ENCODE measurements around the gene ZNF177.
"Not testable (repeated sequence)": the region's sequence is repeated elsewhere in the genome, so short reads cannot be mapped to it uniquely, and the experiment has no call there.

ZNF177 gene

DNA sequence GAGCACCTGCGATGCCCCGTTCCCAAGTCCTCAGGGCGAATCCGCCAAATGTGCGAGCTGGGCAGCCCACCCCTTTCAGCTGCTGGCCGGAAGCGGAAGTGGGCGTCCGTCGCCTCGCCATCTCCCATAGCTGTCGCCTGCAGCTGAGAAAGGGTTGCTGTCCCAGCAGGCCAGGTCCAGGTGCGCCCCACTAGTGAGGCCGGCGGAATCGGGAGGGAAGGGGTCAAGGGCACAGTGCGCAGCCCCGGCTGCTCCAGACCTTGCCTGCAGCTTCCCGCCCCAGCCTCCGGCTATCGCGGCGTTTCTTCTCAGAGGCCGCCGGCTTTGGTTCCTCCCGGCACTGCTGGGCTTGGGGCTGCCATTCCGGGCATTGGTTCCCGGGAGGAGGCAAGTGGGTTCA, at the start of gene ZNF177:
ZNF177 (plus strand) TSS at position 109 of the 400 bp plus-strand sequence. CDS start 15,299 bp downstream, outside the sequence.
- DNase-seq (ENCODE audit: low spot score) = no peak

DNA sequence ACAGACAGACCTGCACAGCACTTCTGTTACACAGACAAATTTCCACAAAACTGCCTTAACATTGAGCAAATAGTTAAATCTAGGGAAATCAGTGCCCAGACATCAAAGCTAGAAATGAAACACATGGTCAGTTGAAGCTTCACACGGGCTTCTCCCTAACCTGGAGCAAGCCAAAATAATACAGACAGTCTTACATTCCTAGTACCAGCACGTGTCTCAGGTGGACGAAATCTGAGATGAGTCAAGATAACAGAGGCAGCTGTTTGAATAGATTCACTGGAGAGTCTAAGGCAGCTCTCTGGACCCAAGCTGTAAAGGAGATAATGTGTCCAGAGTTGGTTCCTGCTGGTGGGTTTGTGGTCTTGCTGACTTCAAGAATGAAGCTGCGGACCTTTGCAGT, 49.1 kb upstream of the ZNF177 start:
- DNase-seq (ENCODE audit: low spot score) = no peak

DNA sequence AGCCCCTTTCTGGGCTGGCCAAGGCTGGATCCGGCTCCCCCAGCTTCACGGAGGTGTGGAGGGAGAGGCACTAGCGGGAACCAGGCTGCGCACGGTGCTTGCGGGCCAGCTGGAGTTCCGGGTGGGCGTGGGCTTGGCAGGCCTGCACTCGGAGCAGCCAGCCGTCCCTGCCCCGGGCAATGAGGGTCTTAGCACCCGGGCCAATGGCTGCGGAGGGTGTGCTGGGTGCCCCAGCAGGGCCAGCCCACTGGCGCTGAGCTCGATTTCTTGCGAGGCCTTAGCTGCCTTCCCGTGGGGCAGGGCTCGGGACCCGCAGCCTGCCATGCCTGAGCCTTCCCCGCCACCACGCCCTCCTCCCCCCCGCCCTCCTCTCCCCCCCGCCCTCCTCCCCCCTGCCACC, 41.5 kb upstream of the ZNF177 start:
- DNase-seq (ENCODE audit: low spot score) = no peak

DNA sequence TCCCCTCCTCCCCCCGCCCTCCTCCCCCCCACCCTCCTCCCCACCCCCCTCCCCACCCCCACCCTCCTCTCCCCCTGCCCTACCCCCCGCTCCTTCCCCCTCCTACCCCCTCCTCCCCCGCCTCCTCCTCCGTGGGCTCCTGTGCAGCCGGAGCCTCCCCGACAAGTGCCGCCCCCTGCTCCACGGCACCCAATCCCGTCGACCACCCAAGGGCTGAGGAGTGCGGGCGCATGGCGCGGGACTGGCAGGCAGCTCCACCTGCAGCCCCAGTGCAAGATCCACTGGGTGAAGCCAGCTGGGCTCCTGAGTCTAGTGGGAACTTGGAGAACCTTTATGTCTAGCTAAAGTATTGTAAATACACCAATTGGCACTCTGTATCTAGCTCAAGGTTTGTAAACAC, 41.1 kb upstream of the ZNF177 start:
- not testable (repeated sequence) for DNase-seq (ENCODE audit: low spot score)

DNA sequence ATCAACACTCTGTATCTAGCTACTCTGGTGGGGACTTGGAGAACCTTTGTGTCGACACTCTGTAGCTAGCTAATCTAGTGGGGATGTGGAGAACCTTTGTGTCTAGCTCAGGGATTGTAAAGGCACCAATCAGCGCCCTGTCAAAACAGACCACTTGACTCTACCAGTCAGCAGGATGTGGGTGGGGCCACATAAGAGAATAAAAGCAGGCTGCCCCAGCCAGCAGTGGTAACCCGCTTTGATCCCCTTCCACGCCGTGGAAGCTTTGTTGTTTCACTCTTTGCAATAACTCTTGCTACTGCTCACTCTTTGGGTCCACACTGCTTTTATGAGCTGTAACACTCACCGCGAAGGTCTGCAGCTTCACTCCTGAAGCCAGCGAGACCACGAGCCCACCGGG, 40.6 kb upstream of the ZNF177 start:
- not testable (repeated sequence) for DNase-seq (ENCODE audit: low spot score)

DNA sequence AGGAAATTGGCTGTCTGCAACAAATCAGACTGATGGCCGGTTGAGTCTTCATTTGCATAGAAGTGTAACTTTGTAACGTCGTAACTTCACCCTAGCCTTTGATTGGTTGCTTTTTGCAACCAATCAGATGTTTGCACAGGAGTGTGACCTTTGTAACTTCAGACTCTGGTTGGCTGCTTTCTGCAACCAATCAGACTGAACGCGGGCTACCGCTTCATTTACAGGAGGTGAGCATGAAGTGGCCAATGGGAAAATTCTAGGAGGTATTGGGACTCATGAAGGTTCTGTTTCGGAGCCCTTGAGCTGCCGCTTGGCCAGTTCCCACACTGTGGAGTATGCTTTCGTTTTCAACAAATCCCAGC, 39.3 kb upstream of the ZNF177 start:
- DNase-seq (ENCODE audit: low spot score) = peak; percentile 51

DNA sequence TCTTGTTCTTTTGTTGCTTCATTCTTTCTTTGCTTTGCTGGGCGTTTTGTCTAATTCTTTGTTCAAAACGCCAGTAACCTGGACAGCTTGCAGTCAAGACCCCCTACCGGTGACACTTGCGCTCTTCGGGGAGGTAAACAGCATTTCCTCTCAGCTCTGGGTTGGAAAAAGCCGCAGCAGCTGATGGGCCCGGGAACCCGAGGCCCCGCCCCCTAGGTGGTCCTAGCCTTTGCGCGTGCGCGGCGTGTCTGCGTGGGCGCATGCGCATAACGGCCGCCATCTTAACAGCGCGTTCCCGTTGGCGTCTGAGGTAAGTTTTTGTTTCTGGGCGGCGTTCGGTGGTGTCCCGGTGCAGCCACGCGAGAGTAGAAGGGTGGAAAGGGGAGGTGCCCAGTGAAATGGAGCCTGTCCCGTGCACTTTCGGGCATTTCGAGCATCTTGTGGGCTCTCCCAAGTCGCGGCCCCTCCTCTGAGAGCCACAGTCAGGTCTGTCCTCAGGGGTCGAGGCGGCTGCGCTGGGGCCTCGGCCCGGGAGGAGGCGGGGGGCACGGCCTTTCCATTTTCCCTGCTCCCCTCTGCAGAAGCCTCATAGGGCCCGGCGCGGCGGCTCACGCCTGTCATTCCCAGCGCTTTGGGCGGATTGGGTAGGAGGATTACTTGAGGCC, 38.8 kb upstream of the ZNF177 start, which contains the start of gene ZNF559:
ZNF559 (plus strand) TSS at position 261 of the 665 bp plus-strand sequence. CDS start 14,371 bp downstream, outside the sequence.
- peak; percentile 88 for DNase-seq (ENCODE audit: low spot score)

DNA sequence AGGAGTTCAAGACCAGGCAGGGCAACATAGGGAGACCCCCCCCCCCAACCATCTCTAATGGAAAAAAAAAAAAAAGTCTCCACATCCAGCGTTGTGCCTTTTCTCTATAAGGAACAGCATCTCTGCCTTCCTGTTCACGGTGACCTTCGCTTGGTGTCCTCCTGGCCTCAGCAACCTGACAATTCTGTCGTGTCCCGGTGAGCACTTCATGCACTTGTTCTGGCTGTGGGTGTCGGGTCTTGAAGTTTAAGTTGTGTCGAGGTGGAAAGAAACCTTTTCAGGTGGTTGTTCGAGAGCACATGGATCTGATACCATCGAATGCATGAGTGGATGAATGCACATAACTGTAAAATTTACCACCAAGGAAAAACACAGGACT, 38.2 kb upstream of the ZNF177 start:
- DNase-seq (ENCODE audit: low spot score) = no peak

DNA sequence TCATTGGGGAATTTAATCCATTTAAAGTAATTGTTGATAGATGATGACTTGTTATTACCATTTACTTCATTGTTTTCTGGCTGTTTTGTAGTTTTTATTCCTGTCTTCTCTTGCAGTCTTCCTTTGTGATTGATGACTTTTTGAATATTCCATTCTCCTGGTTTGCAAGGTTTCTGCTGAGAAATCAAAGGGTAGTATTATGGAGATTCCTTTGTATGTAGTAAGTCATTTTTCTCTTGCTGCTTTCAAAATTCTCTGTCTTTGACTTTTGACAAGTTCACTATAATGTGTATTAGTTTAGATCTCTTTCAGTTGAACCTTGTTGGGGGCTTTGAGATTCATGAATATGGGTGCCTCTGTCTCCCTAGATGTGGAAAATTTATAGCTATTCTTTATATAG, 32.8 kb upstream of the ZNF177 start:
- no peak for DNase-seq (ENCODE audit: low spot score)

DNA sequence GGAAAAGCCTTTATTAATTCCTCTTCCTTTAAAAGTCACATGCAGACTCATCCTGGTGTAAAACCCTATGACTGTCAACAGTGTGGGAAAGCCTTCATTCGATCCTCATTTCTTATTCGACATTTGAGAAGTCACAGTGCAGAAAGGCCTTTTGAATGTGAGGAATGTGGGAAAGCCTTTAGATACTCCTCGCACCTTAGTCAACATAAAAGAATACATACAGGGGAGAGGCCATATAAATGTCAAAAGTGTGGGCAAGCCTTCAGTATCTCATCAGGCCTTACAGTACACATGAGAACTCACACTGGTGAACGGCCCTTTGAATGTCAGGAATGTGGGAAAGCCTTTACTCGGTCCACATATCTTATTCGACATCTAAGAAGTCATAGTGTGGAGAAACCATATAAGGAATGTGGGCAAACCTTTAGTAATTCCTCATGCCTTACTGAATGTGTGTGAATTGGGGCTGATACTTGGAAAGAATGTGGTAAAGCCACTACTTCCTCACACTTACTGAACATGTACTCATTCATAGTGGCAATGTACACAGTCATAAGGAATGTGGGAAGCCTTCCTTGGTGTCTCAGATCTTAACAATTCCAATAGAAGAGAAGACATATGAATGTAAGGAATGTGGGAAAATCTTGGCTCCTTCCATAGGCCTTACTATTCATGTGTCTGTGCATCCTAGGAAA, 20.1 kb upstream of the ZNF177 start:
- no peak for DNase-seq (ENCODE audit: low spot score)

DNA sequence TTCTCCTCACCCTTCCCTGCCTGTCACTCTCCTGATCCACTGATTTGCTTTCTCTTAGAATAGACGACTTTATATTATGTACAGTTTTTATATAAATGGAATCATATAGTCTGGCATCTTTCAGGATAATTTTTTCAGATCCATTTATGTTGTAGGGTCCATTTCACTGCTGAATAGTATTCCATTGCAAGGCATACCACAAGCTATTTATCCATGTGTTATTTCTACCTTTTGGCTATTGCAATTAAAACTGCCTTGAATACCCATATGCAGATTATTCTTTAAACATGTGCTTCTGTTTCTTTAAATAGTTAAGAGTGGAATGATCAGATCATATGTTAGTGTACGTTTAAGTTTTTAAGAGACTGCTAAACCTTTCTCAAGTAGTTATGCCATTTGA, 17.8 kb upstream of the ZNF177 start:
- DNase-seq (ENCODE audit: low spot score) = no peak

DNA sequence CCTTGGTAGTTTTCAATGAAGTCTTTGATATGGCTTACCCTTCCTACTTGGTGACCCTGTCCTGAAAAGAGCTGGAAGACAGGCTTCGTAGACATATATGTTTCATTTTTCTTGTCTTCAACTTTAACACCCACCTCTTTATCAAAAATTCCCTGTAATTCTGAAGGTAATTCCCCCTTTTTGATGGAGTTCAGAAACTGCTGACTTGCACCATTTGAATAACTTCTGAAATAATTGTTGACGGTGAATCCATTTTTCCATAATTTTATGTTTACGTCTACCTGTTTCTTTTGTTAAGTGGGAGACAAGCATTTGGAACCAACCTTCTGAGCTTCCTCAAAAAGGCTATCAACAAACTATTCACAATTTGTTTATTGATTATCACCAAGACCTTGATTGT, 14.6 kb upstream of the ZNF177 start:
- no peak for DNase-seq (ENCODE audit: low spot score)

DNA sequence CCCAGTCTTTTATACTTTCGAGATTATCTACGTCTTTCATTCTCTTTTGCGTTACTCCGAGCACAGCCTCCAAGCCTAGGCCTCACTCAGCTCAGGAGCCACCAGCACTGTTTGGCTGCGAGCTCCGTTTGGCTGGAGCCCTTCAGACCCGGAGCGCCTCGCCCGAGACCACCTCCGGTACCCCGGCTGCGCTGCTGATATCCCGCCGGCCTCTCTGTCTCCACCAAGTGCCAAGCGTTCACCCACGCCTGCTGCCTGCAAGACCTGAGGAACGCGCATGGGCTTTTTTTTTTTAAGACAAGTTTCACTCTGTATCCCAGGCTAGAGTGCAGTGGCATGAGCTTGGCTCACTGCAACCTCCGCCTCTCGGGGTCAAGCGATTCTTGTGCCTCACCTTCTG, 14.1 kb upstream of the ZNF177 start:
- DNase-seq (ENCODE audit: low spot score) = no peak

DNA sequence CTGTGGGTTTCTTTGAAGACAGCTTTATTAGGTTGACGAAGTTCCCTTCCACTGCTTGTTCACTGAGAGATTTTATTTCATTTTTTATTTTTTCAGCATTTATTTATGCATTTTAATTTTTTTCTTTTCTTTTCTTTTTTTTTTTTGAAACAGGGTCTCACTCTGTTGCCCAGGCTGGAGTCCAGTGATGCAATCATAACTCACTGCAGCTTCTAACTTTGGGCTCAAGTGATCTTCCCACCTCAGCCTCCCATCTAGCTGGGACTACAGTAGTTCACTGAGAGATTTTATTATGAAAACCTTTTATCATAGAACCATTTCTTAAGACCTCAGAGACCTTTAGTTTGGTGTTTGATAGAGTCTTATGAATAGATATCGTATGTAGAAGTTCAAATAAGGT, 10.3 kb upstream of the ZNF177 start:
- no peak for DNase-seq (ENCODE audit: low spot score)

DNA sequence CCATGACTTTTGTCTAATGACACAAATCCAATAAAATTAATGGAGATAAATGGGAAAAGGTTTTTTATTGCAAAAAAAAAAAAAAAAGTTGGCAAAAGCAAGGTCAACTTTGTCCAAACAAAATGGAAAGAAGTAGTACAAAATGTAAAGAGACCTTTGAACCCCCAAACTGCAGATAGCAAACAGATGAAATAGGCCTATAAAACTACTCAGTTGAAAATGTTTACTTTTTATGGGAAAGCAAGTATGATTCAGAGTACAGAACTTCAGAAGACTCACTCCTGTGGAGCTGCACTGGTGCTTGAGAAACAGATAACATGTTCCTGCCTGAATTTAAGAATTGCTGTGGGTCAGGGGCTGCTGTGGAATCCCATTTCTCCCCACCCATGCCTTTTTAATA, 9.8 kb upstream of the ZNF177 start:
- no peak for DNase-seq (ENCODE audit: low spot score)

DNA sequence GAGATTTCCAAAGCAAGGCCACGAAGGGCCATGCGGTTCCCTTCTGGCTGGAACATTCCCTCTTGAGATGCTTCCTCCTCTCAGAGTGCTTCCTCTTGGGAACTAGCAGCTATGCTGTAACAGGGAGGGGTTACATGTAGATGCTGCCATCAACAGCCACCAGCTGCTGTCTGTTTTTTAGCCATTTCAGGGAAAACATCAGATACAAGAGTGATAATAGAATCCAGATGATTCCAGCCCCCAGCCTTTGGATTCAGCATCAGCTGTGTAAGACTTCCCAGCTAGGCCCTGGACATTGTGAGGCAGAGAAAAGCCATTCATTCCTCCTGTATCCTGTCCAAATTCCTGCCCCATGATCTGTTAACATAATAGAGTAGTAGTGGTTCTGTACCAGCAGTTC, 8.2 kb upstream of the ZNF177 start:
- no peak for DNase-seq (ENCODE audit: low spot score)

DNA sequence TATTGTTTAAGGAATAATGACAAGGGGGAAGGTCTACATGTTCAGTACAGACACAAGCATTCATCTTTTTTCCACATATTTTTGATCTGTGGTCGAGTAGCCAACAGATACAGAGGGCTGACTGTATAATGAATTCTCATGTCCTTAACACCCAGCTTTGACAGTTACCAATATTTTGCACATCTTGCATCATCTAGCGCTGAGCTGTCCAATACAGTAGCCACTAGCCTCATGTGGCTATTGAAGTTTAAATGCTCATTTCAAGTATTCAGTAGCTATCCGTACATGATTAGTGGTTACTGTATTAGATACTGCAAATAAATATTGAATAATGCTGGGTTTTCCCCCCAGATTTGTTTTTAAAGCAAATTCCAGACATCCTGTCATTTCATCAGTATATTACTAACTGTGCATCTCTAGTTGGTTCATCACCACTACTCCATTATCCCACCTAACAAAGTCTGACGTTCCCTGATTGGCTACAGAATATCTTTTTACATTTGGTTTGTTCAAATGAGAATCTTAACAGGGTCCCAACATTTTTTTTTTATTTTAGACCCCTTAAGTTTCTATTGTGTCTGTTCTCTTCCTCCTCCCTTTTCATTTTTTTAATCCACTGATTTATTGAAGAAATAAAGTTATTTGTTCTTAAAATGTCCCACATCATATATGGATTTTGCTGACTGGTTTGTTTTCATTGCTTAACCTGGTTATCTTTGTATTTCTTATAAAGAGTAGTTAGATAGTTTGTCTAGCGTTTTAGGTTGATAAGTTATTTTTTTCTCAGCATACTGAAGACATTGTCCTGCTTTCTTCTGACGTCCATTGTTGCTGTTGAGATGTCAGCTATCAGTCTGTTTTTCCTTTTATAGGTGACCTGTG, 8.2 kb downstream of the ZNF177 start:
- no peak for DNase-seq (ENCODE audit: low spot score)

DNA sequence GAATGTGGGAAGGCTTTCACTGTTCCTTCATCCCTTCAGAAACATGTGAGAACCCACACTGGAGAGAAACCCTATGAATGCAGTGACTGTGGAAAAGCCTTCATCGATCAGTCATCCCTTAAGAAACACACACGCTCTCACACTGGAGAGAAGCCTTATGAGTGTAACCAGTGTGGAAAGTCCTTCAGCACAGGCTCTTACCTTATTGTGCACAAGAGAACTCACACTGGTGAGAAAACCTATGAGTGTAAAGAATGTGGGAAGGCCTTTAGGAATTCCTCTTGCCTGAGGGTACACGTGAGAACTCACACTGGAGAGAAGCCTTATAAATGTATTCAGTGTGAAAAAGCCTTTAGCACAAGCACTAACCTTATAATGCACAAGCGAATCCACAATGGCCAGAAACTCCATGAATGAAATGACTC, 18.6 kb downstream of the ZNF177 start:
- DNase-seq (ENCODE audit: low spot score) = no peak

DNA sequence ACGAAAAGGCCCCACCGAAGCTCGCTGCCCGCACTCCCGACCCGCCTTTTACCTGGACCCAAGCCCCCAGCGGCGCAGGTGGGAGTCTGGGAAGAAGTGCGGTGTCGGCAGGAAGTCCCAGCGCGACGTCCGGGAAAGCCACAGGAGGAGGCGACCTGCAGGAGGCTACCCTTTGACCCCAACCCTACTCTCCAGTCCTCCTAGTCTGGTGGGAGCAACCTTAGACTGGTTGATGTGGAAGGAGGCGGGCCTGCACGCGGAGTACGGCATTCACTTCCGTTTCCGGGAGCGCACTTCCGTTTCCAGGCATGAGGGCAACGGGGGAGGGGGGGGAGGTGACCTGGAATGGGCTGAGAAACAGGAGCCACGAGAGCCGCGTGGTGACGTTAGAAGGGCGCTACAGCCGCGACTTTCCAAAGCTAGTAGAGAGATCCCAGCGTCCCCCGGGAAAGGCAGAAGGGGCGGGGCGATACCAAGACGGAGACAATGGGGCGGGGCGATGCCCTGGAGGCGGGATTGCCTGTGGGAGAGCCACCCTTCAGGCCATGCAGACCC, 44.1 kb downstream of the ZNF177 start:
- DNase-seq (ENCODE audit: low spot score) = no peak

DNA sequence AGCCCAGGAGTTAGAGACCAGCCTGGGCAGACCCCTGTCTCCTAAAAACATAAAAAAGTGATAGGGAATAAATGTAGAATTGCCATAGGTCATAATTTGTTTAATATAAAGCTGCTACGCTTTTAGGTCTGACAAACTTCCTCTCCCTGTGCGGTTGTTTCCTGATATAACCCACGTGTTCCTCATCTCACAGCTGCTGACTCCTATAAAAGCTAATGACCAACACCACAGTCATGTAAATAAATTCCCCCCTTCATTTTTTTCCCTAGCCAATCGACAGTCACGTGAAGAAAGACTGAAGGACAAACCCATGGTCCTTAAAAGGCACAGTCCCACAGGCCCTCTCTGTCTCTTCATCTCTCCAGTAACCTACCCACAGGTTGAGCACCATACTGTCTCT, 45.0 kb downstream of the ZNF177 start:
- no peak for DNase-seq (ENCODE audit: low spot score)

DNA sequence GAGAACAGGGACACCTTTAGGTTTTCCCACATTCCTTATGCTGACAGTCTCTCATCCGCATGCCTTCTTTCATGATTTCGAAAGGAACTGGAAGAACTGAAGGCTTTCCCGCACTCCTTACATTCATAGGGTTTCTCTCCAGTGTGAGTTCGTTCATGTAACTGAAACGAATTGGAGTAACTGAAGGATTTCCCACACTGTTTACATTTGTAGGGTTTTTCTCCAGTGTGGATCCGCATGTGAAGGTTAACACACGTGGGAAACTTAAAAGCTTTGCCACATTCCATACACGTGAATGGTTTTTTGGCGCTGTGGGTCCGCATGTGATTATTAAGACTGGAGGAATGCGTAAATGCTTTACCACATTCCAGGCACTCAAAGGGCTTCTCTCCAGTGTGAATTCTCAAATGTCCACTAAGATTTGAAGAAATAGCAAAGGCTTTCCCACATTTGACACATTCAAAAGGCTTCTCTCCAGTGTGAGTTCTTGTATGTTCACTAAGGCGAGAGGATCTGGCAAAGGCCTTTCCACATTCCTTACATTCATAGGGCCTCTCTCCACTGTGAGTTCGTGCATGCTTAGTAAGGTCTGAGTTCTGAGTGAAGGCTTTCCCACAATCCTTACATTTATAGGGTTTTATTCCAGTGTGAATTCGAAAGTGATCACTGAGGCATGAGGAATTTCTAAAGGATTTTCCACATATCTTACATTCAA, 50.6 kb downstream of the ZNF177 start:
- DNase-seq (ENCODE audit: low spot score) = no peak

DNA sequence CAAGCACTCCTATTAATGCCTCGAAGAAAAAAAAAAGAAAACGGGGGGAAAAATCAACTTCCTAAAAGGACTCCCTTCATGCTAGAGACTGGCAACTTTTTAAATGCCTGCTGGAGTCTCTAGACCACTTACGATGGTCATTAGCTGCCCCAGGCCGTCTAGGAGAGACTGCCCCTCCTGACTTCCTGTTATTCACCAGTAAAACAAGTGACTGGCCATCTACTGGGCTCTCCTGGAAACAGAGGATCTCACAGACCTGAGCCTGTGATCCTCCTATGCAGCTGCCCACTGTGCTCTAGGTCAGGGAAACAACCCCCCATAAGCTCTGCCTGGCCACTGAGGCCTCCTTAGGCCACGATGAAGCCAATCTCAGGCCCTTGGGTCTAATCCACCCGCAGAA, 65.1 kb downstream of the ZNF177 start:
- no peak for DNase-seq (ENCODE audit: low spot score)

Data from hematopoietic multipotent progenitor cell treated with erythropoietin and hydrocortisone succinate and interleukin-3 and kit ligand, for 15 days (in vitro differentiated cells).